ENCODE data around the gene DPM3. TPM values are rescaled to one million over a fixed set of nuclear protein-coding genes. Genes with fewer than 3 reads are reported as not detected.

DPM3 gene
- total and polyA plus RNA-seq, 11 donors: 46.1 to 216 (median 61.0) TPM

- Histone ChIP-seq H3K4me1 (peaks cover 5 to 57% (median 30%) of the 10 kb centered on the region in 12 donors), H3K9me3 (no peaks in the 10 kb centered on the region), H3K4me3 (peak overlapping the region; percentile 68 to 95 (median 82)), H3K36me3 (peaks cover 0 to 5% (median 0%) of the 10 kb centered on the region in 9 donors), H3K27ac (peak overlapping the region in 11 of 12 donors; percentile 55 to 100 (median 97)), H3K27me3 (peaks cover 0 to 35% (median 0%) of the 10 kb centered on the region in 9 donors)
- intact Hi-C loops (cut with DNase I): loop anchor here (2.0 to 5.0 kb wide), 4 partner anchors 31 to 41 kb away; no protein-coding TSS in a partner anchor
- WGBS, 4 donors: 32 to 55% (median 50%) methylated on average over 42 to 53 of the region's 53 CpGs
- TF ChIP-seq CTCF (IDR thresholded peaks at IDR 0.05): no peak
- no peak for TF ChIP-seq POLR2A (IDR thresholded peaks at IDR 0.05)
- ATAC-seq (peak in 3 of 4 donors; percentile 21 to 26 (median 23)), DNase-seq (peak; percentile 54 to 71 (median 67))
Measured at GRCh38 chr1:155125946-155126555, 14.3 kb downstream of the DPM3 start.

- Histone ChIP-seq H3K36me3 (peaks cover 0 to 4% (median 0%) of the 10 kb centered on the region in 9 donors), H3K9me3 (no peaks in the 10 kb centered on the region), H3K27me3 (peaks cover 0 to 35% (median 0%) of the 10 kb centered on the region in 9 donors), H3K4me1 (peaks cover under 1 to 52% (median 29%) of the 10 kb centered on the region in 12 donors), H3K27ac (peak overlapping the region in 7 of 12 donors; percentile 37 to 100 (median 98)), H3K4me3 (peak overlapping the region in 1 of 12 donors; percentile 93)
- DNase-seq (no peak), ATAC-seq (no peak)
- TF ChIP-seq POLR2A (IDR thresholded peaks at IDR 0.05) (no peak), CTCF (IDR thresholded peaks at IDR 0.05) (no peak)
- 71 to 85% (median 76%) methylated on average over 2 to 11 of the region's 11 CpGs for WGBS, 4 donors
- intact Hi-C loops (cut with DNase I): loop anchor here in 9 of 10 donors (5.0 kb wide), 2 partner anchors 33 to 42 kb away; no protein-coding TSS in a partner anchor
Measured at GRCh38 chr1:155125511-155125945, 14.8 kb downstream of the DPM3 start.

- intact Hi-C loops (cut with DNase I): loop anchor here in 9 of 10 donors (5.0 kb wide), 2 partner anchors 32 to 43 kb away; no protein-coding TSS in a partner anchor
- H3K4me1 ChIP-seq: peaks cover 0 to 45% (median 27%) of the 10 kb centered on the region in 12 donors
- no peak overlapping the region for H3K4me3 ChIP-seq
- ATAC-seq (no peak), DNase-seq (no peak)
- peaks cover 0 to 31% (median 0%) of the 10 kb centered on the region in 9 donors for H3K27me3 ChIP-seq
- WGBS, 4 donors: 56 to 67% (median 64%) methylated on average over 16 of the region's 16 CpGs
- H3K27ac ChIP-seq: peak overlapping the region in 3 of 12 donors; percentile 40 to 98 (median 53)
- peaks cover 0 to 3% (median 0%) of the 10 kb centered on the region in 9 donors for H3K36me3 ChIP-seq
- TF ChIP-seq CTCF (IDR thresholded peaks at IDR 0.05) (no peak), POLR2A (IDR thresholded peaks at IDR 0.05) (no peak)
- H3K9me3 ChIP-seq: no peaks in the 10 kb centered on the region
Measured at GRCh38 chr1:155124503-155125463, 15.5 kb downstream of the DPM3 start.
